Measurements from ENCODE around the gene UBA7. TPM values are rescaled to one million over a fixed set of nuclear protein-coding genes. Genes with fewer than 3 reads are reported as not detected.

Gene UBA7
- total and polyA plus RNA-seq, 2 donors from 2014 or later, result 29.8 to 102 TPM

GRCh38 chr3:49844464-49845183, 30.9 kb upstream of the UBA7 start:
- Histone ChIP-seq H3K4me3 (ENCODE audit: low read length in 3 of 3) (no peak overlapping the region), H3K27ac (ENCODE audit: low read depth in 2 of 2, low read length in 2 of 2) (no peak overlapping the region), H3K9me3 (ENCODE audit: control insufficient read depth in 2 of 3, insufficient read depth in 1 of 3, low read length in 3 of 3) (no peaks in the 10 kb centered on the region), H3K9ac (ENCODE audit: low read length in 3 of 3) (no peak overlapping the region), H3K36me3 (ENCODE audit: control insufficient read depth in 2 of 3, insufficient read depth in 3 of 3, low read length in 3 of 3) (no peaks in the 10 kb centered on the region), H3K4me1 (ENCODE audit: control insufficient read depth in 2 of 3, insufficient read depth in 2 of 3, low read depth in 1 of 3, low read length in 3 of 3) (peaks cover 0 to 21% (median 2%) of the 10 kb centered on the region in 3 donors), H3K27me3 (ENCODE audit: control insufficient read depth, insufficient read depth, low read length) (no peaks in the 10 kb centered on the region)
- FAIRE-seq (no peak), DNase-seq (no peak)
- TF ChIP-seq, protein P1, sequence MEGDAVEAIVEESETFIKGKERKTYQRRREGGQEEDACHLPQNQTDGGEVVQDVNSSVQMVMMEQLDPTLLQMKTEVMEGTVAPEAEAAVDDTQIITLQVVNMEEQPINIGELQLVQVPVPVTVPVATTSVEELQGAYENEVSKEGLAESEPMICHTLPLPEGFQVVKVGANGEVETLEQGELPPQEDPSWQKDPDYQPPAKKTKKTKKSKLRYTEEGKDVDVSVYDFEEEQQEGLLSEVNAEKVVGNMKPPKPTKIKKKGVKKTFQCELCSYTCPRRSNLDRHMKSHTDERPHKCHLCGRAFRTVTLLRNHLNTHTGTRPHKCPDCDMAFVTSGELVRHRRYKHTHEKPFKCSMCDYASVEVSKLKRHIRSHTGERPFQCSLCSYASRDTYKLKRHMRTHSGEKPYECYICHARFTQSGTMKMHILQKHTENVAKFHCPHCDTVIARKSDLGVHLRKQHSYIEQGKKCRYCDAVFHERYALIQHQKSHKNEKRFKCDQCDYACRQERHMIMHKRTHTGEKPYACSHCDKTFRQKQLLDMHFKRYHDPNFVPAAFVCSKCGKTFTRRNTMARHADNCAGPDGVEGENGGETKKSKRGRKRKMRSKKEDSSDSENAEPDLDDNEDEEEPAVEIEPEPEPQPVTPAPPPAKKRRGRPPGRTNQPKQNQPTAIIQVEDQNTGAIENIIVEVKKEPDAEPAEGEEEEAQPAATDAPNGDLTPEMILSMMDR (IDR thresholded peaks at IDR 0.05; ENCODE audit: borderline replicate concordance, extremely low read depth, insufficient read depth), result no peak
- intact Hi-C loops (cut with DNase I), result no loop called here

GRCh38 chr3:49842843-49843517, 29.2 kb upstream of the UBA7 start:
- H3K27ac ChIP-seq (ENCODE audit: low read depth in 2 of 2, low read length in 2 of 2), result no peak overlapping the region
- no peaks in the 10 kb centered on the region for H3K9me3 ChIP-seq (ENCODE audit: control insufficient read depth in 2 of 3, insufficient read depth in 1 of 3, low read length in 3 of 3)
- H3K27me3 ChIP-seq (ENCODE audit: control insufficient read depth, insufficient read depth, low read length), result no peaks in the 10 kb centered on the region
- H3K9ac ChIP-seq (ENCODE audit: low read length in 3 of 3), result no peak overlapping the region
- intact Hi-C loops (cut with DNase I), result no loop called here
- H3K4me3 ChIP-seq (ENCODE audit: low read length in 3 of 3), result no peak overlapping the region
- no peak for DNase-seq
- TF ChIP-seq, protein P1 (IDR thresholded peaks at IDR 0.05; ENCODE audit: borderline replicate concordance, extremely low read depth, insufficient read depth), result no peak
- peaks cover 0 to 25% (median 4%) of the 10 kb centered on the region in 3 donors for H3K4me1 ChIP-seq (ENCODE audit: control insufficient read depth in 2 of 3, insufficient read depth in 2 of 3, low read depth in 1 of 3, low read length in 3 of 3)
- FAIRE-seq, result no peak
- H3K36me3 ChIP-seq (ENCODE audit: control insufficient read depth in 2 of 3, insufficient read depth in 3 of 3, low read length in 3 of 3), result no peaks in the 10 kb centered on the region

- no peak for DNase-seq
- intact Hi-C loops (cut with DNase I), result no loop called here
- no peak overlapping the region for H3K9ac ChIP-seq (ENCODE audit: low read length in 3 of 3)
Measured at GRCh38 chr3:49841806-49842205, 28.1 kb upstream of the UBA7 start.

More at GRCh38 chr3:49841806-49842205, 28.1 kb upstream of the UBA7 start:
- Histone ChIP-seq H3K36me3 (ENCODE audit: control insufficient read depth in 2 of 3, insufficient read depth in 3 of 3, low read length in 3 of 3) (no peaks in the 10 kb centered on the region), H3K4me1 (ENCODE audit: control insufficient read depth in 2 of 3, insufficient read depth in 2 of 3, low read depth in 1 of 3, low read length in 3 of 3) (peaks cover 0 to 25% (median 4%) of the 10 kb centered on the region in 3 donors), H3K4me3 (ENCODE audit: low read length in 3 of 3) (no peak overlapping the region), H3K27ac (ENCODE audit: low read depth in 2 of 2, low read length in 2 of 2) (no peak overlapping the region), H3K9me3 (ENCODE audit: control insufficient read depth in 2 of 3, insufficient read depth in 1 of 3, low read length in 3 of 3) (no peaks in the 10 kb centered on the region), H3K27me3 (ENCODE audit: control insufficient read depth, insufficient read depth, low read length) (no peaks in the 10 kb centered on the region)
- no peak for FAIRE-seq
- TF ChIP-seq, protein P1 (IDR thresholded peaks at IDR 0.05; ENCODE audit: borderline replicate concordance, extremely low read depth, insufficient read depth), result no peak
